K562 (cell line): ENCODE data around the gene SCARF2. TPM values are rescaled to one million over a fixed set of nuclear protein-coding genes. Genes with fewer than 3 reads are reported as not detected.

Source experiments
- BRF1 ChIP-seq: IDR thresholded peaks from 3 replicates; pipeline ENCODE4 v1.6.1; 2011; ENCODE audit warnings: borderline replicate concordance, mild to moderate bottlenecking; ENCODE audit not compliant: insufficient read length; ENCODE audit errors: extremely low read depth
- ELF1 ChIP-seq: fragments of 200-800 bp; sonication (Bioruptor generic); IDR thresholded peaks from 2 replicates; pipeline ENCODE4 v1.6.1; 2016; ENCODE audit warnings: missing genetic modification characterization, missing compliant biosample characterization
- HNRNPL ChIP-seq: fragments of 200-400 bp; formaldehyde crosslinking; IDR thresholded peaks from 2 replicates; pipeline ENCODE4 v1.6.1; 2017; ENCODE audit warnings: low read depth, mild to moderate bottlenecking, low read length
- HOXB6 ChIP-seq: fragments of 250-450 bp; sonication (Bioruptor Pico); IDR thresholded peaks from 2 replicates; pipeline ENCODE4 v1.5.1; 2022; ENCODE audit warnings: mild to moderate bottlenecking, borderline replicate concordance
- IFI16 ChIP-seq: fragments of 250-450 bp; sonication (Bioruptor Pico); IDR thresholded peaks from 2 replicates; pipeline ENCODE4 v2.1.2; 2022; ENCODE audit warnings: mild to moderate bottlenecking, inconsistent platforms
- NFIX ChIP-seq: fragments of 250-450 bp; sonication (Bioruptor Pico); IDR thresholded peaks from 2 replicates; pipeline ENCODE4 v1.4.0; 2020; ENCODE audit warnings: low read depth, mild to moderate bottlenecking, moderate library complexity
- POLR3G ChIP-seq: IDR thresholded peaks from 2 replicates; pipeline ENCODE4 v1.6.1; 2011; ENCODE audit not compliant: insufficient read length, insufficient replicate concordance; ENCODE audit errors: extremely low read depth
- PYGO2 ChIP-seq: fragments of 450-650 bp; IDR thresholded peaks from 2 replicates; pipeline ENCODE4 v1.6.1; 2016; ENCODE audit warnings: mild to moderate bottlenecking, missing genetic modification characterization, moderate library complexity, missing compliant biosample characterization
- RAD21 ChIP-seq, 2 experiments: fragments of 250-450 bp in 1 of 2; fragments of 450-650 bp in 1 of 2; sonication (Bioruptor Pico) in 1 of 2; formaldehyde crosslinking in 1 of 2; IDR thresholded peaks in 1 of 2; conservative IDR thresholded peaks in 1 of 2; 2 replicates each; pipeline versions ENCODE4 v1.4.0 to v1.8.0; 2020 to 2022; ENCODE audit warnings: mild to moderate bottlenecking in 2 of 2, moderate library complexity in 1 of 2
- SMAD4 ChIP-seq: fragments of 250-450 bp; sonication (Bioruptor Pico); conservative IDR thresholded peaks from 2 replicates; pipeline ENCODE4 v1.8.0; 2021; ENCODE audit warnings: inconsistent platforms, mild to moderate bottlenecking, moderate library complexity
- SRSF3 ChIP-seq: fragments of 200-400 bp; formaldehyde crosslinking; IDR thresholded peaks from 2 replicates; pipeline ENCODE4 v1.6.1; 2016; ENCODE audit warnings: mild to moderate bottlenecking, low read length, moderate library complexity; ENCODE audit not compliant: insufficient read depth
- ZNF584 ChIP-seq: fragments of 200-800 bp; sonication (Bioruptor generic); IDR thresholded peaks from 2 replicates; pipeline ENCODE4 v1.6.1; 2016; ENCODE audit warnings: low read depth, mild to moderate bottlenecking, missing genetic modification characterization, missing compliant biosample characterization
- ZNF695 ChIP-seq: fragments of 450-650 bp; formaldehyde crosslinking; IDR thresholded peaks from 2 replicates; pipeline ENCODE4 v1.4.0; 2020; ENCODE audit warnings: mild to moderate bottlenecking, moderate library complexity
- polyA plus RNA-seq, 8 experiments: library from polyadenylated mRNA; depleted of rRNA in 4 of 8; stranded (reverse) in 5 of 8; unstranded in 3 of 8; fragments of >200 nt; fragmentation: Nextera tagmentation in 2 of 8; fragmentation: Illumina TruSeq in 1 of 8; extraction: Ambion mirVana in 2 of 8; extraction: Trizol in 1 of 8; gene quantifications; 2 replicates each; pipeline versions ENCODE4 v1.2.1 to v1.2.3, GENCODE V29; 2011 to 2014; ENCODE audit warnings: inconsistent platforms in 1 of 8, missing spikeins in 1 of 8
- total RNA-seq, 7 experiments: library from RNA; depleted of rRNA in 6 of 7; stranded (reverse); fragments of >200 nt in 6 of 7; fragmentation: Illumina TruSeq in 2 of 7; extraction: Trizol in 2 of 7; gene quantifications; 2 replicates each; pipeline versions ENCODE4 v1.2.1 to v1.2.3, GENCODE V29; 2011 to 2021; ENCODE audit warnings: low replicate concordance in 1 of 7
- TF ChIP-seq, protein P1 (sequence below): fragments of 450-650 bp; IDR thresholded peaks from 2 replicates; pipeline ENCODE4 v1.7.1; 2018; ENCODE audit warnings: mild to moderate bottlenecking, low read depth; ENCODE audit not compliant: partially characterized antibody
- TF ChIP-seq, protein P2 (sequence below): sonication (generic); formaldehyde crosslinking; IDR thresholded peaks from 2 replicates; pipeline ENCODE4 v1.8.0; 2022; ENCODE audit warnings: mild to moderate bottlenecking, missing genetic modification reagents
- TF ChIP-seq, protein P3 (sequence below): fragments of 250-450 bp; sonication (Bioruptor Pico); IDR thresholded peaks from 2 replicates; pipeline ENCODE4 v1.4.0; 2020; ENCODE audit warnings: mild to moderate bottlenecking, moderate library complexity
- TF ChIP-seq, protein P4 (sequence below): fragments of 450-650 bp; IDR thresholded peaks from 2 replicates; pipeline ENCODE4 v1.6.1; 2016; ENCODE audit warnings: borderline replicate concordance

SCARF2 gene
- total and polyA plus RNA-seq, 9 of the 15 experiments (the other 6 are each of a cell fraction or from before 2014, with no cell fraction given), result 0.06 to 0.32 (median 0.21) TPM; not detected in 5

DNA sequence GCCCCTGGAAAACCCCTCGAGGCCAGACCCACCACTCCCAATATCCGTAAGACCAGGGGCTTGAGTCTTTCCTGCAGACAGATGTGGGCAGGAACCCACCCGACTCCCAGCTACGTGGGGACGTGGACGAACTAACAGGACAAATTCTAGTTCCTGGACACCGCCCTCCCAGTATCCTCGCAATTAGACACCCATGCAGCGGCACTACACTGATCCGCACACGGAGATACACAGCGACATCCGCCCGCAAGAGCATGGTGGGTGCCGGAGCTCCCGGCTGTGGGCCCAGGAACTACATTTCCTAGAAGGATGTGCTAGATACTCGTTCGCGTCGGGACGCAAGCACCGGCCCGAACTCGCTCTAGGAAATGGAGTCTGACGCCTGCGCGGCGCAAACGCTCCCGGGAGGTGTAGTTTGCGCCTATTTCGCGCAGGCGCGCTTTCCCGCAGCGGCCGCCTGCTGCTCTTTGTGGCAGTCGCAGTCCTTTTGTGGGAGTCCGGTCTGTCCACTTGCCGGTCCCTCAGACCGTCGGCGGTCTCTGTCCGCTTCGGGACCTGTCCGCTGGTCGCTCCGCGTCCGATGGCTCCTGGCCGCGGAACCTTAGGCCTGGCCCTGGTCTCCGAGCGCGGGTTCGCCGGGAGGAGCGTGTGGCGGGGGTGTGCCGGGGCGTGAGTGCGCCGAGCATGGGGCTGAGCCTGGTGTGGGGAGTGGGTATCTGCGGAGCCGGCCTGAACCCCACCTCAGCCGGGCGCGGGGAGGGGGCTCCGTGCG is 43.7 kb downstream of the SCARF2 start, which contains the start of gene ZNF74 (continued):
- TF ChIP-seq, protein P1, sequence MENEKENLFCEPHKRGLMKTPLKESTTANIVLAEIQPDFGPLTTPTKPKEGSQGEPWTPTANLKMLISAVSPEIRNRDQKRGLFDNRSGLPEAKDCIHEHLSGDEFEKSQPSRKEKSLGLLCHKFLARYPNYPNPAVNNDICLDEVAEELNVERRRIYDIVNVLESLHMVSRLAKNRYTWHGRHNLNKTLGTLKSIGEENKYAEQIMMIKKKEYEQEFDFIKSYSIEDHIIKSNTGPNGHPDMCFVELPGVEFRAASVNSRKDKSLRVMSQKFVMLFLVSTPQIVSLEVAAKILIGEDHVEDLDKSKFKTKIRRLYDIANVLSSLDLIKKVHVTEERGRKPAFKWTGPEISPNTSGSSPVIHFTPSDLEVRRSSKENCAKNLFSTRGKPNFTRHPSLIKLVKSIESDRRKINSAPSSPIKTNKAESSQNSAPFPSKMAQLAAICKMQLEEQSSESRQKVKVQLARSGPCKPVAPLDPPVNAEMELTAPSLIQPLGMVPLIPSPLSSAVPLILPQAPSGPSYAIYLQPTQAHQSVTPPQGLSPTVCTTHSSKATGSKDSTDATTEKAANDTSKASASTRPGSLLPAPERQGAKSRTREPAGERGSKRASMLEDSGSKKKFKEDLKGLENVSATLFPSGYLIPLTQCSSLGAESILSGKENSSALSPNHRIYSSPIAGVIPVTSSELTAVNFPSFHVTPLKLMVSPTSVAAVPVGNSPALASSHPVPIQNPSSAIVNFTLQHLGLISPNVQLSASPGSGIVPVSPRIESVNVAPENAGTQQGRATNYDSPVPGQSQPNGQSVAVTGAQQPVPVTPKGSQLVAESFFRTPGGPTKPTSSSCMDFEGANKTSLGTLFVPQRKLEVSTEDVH, result no peak
- TF ChIP-seq, protein P2, sequence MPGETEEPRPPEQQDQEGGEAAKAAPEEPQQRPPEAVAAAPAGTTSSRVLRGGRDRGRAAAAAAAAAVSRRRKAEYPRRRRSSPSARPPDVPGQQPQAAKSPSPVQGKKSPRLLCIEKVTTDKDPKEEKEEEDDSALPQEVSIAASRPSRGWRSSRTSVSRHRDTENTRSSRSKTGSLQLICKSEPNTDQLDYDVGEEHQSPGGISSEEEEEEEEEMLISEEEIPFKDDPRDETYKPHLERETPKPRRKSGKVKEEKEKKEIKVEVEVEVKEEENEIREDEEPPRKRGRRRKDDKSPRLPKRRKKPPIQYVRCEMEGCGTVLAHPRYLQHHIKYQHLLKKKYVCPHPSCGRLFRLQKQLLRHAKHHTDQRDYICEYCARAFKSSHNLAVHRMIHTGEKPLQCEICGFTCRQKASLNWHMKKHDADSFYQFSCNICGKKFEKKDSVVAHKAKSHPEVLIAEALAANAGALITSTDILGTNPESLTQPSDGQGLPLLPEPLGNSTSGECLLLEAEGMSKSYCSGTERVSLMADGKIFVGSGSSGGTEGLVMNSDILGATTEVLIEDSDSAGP (CRISPR knock-in tag), result no peak
- TF ChIP-seq RAD21 (CRISPR knock-in tag; conservative IDR thresholded peaks at IDR 0.05 in 1 of 2, IDR thresholded peaks at IDR 0.05 in 1 of 2) (no peak; a peak in 2 of 4 replicates), ZNF584 (CRISPR knock-in tag) (no peak), ZNF695 (CRISPR knock-in tag) (no peak; the same call in 1 of the 2 replicates), SMAD4 (CRISPR knock-in tag) (peak; percentile 73), NFIX (no peak), HNRNPL (peak; percentile 82; the same call in 1 of the 2 replicates), ELF1 (tag) (no peak), IFI16 (CRISPR knock-in tag) (no peak), BRF1 (no peak), POLR3G (no peak), HOXB6 (CRISPR knock-in tag) (no peak), SRSF3 (peak; percentile 95), PYGO2 (tag) (no peak; the same call in none of the 2 replicates)
- TF ChIP-seq, protein P3, sequence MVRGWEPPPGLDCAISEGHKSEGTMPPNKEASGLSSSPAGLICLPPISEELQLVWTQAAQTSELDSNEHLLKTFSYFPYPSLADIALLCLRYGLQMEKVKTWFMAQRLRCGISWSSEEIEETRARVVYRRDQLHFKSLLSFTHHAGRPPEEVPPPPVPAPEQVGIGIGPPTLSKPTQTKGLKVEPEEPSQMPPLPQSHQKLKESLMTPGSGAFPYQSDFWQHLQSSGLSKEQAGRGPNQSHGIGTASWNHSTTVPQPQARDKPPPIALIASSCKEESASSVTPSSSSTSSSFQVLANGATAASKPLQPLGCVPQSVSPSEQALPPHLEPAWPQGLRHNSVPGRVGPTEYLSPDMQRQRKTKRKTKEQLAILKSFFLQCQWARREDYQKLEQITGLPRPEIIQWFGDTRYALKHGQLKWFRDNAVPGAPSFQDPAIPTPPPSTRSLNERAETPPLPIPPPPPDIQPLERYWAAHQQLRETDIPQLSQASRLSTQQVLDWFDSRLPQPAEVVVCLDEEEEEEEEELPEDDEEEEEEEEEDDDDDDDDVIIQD (CRISPR knock-in tag), result peak; percentile 87; the same call in 1 of the 2 replicates
- TF ChIP-seq, protein P4, sequence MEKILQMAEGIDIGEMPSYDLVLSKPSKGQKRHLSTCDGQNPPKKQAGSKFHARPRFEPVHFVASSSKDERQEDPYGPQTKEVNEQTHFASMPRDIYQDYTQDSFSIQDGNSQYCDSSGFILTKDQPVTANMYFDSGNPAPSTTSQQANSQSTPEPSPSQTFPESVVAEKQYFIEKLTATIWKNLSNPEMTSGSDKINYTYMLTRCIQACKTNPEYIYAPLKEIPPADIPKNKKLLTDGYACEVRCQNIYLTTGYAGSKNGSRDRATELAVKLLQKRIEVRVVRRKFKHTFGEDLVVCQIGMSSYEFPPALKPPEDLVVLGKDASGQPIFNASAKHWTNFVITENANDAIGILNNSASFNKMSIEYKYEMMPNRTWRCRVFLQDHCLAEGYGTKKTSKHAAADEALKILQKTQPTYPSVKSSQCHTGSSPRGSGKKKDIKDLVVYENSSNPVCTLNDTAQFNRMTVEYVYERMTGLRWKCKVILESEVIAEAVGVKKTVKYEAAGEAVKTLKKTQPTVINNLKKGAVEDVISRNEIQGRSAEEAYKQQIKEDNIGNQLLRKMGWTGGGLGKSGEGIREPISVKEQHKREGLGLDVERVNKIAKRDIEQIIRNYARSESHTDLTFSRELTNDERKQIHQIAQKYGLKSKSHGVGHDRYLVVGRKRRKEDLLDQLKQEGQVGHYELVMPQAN, result no peak
